H1 (cell line): ENCODE data around the gene PTPRG. TPM values are rescaled to one million over a fixed set of nuclear protein-coding genes. Genes with fewer than 3 reads are reported as not detected.

Experiments
- CHD7 ChIP-seq: fragments of 300-600 bp; sonication (generic); IDR thresholded peaks from 2 replicates; pipeline ENCODE4 v1.7.1; 2012; ENCODE audit warnings: low read length, moderate library complexity, mild to moderate bottlenecking, inconsistent platforms; ENCODE audit not compliant: insufficient replicate concordance
- EP300 ChIP-seq, 2 experiments: IDR thresholded peaks; 1 replicate in 1 of 2; 2 replicates in 1 of 2; pipeline ENCODE4 v1.6.1; 2011 to 2012; ENCODE audit warnings: low read depth in 2 of 2, low read length in 2 of 2, mild to moderate bottlenecking in 2 of 2, borderline replicate concordance in 1 of 2, inconsistent platforms in 1 of 2, moderate library complexity in 1 of 2
- RNF2 ChIP-seq: fragments of 200-900, 300-1000 bp; sonication (generic); IDR thresholded peaks from 2 replicates; pipeline ENCODE4 v1.7.1; 2016; ENCODE audit warnings: borderline replicate concordance, low read depth, mild to moderate bottlenecking, antibody characterized with exemption, low read length; ENCODE audit not compliant: poor library complexity, severe bottlenecking; ENCODE audit errors: missing control alignments
- YY1 ChIP-seq: IDR thresholded peaks from 2 replicates; pipeline ENCODE4 v1.6.1; 2011; ENCODE audit warnings: low read depth, mild to moderate bottlenecking, low read length
- polyA plus RNA-seq, 7 experiments: library from polyadenylated mRNA; depleted of rRNA in 3 of 7; stranded (reverse) in 5 of 7; unstranded in 2 of 7; fragments of >200 nt in 5 of 7; fragments of 200-250 nt in 2 of 7; gene quantifications; 1 replicate in 5 of 7; 2 replicates in 1 of 7; 4 replicates in 1 of 7; pipeline versions ENCODE4 v1.2.1 to v1.2.3, GENCODE V29; 2011 to 2013; ENCODE audit warnings: missing spikeins in 2 of 7, mixed read lengths in 2 of 7
- total RNA-seq: library from RNA; stranded (reverse); fragmentation: NEBNext Ultra II Directional; extraction: Animal tissue kit (Norgen Biotek cat#: 25700); gene quantifications from 2 replicates; pipeline ENCODE4 v1.2.1, GENCODE V29; 2021

PTPRG gene
- total and polyA plus RNA-seq, 2 of the 8 experiments (the other 6 are each of a cell fraction or from before 2014, with no cell fraction given), result 23.3 to 96.2 TPM

- TF ChIP-seq CHD7 (no peak), RNF2 (no peak), EP300 (IDR thresholded peaks at IDR 0.05; ENCODE audit: borderline replicate concordance in 1 of 2, low read depth in 2 of 2, low read length in 2 of 2) (no peak), YY1 (no peak)
Observed at GRCh38 chr3:62164196-62164595, 602.8 kb downstream of the PTPRG start (continued).
